ENCODE measurements around the gene DMD. TPM values are rescaled to one million over a fixed set of nuclear protein-coding genes. Genes with fewer than 3 reads are reported as not detected.

Gene DMD
- total RNA-seq, 2 donors from 2014 or later, result 19.6 to 24.9 TPM

- H3K4me3 ChIP-seq (ENCODE audit: low read length), result no peak overlapping the region
- H3K9me3 Mint-ChIP-seq, result peaks cover 39% of the 10 kb centered on the region
- H3K9me3 ChIP-seq (ENCODE audit: control insufficient read depth, low read length), result peaks cover 9% of the 10 kb centered on the region
- H3K4me1 Mint-ChIP-seq, result peaks cover 14% of the 10 kb centered on the region
- WGBS, 2 experiments (ENCODE audit: insufficient coverage in 1 of 2, insufficient read length in 1 of 2), result 86 to 100% methylated on average over 1 to 3 of the region's 4 CpGs
- H3K27ac Mint-ChIP-seq, result no peak overlapping the region
- no peak overlapping the region for H3K27ac ChIP-seq (ENCODE audit: low read depth, low read length)
- H3K27me3 Mint-ChIP-seq (ENCODE audit: insufficient read depth), result no peaks in the 10 kb centered on the region
- no peaks in the 10 kb centered on the region for H3K27me3 ChIP-seq (ENCODE audit: control insufficient read depth, insufficient read depth, low read length, poor library complexity, severe bottlenecking)
- DNase-seq, result no peak
- H3K9ac ChIP-seq (ENCODE audit: extremely low read depth, low read length, poor library complexity, severe bottlenecking), result no peak overlapping the region
- no peak for TF ChIP-seq CTCF (conservative IDR thresholded peaks at IDR 0.05)
- H3K4me3 Mint-ChIP-seq, result no peak overlapping the region
- peaks cover 25% of the 10 kb centered on the region for H3K36me3 Mint-ChIP-seq (ENCODE audit: low read depth)
- H3K4me1 ChIP-seq (ENCODE audit: control insufficient read depth, insufficient read depth, low read length), result no peaks in the 10 kb centered on the region
- H3K36me3 ChIP-seq (ENCODE audit: control insufficient read depth, insufficient read depth, low read length), result peaks cover 27% of the 10 kb centered on the region
These were observed 2029.9 kb downstream of the DMD start for GRCh38 chrX:31181377-31182000.

- H3K36me3 Mint-ChIP-seq (ENCODE audit: low read depth), result peaks cover 23% of the 10 kb centered on the region
- no peaks in the 10 kb centered on the region for H3K27me3 ChIP-seq (ENCODE audit: control insufficient read depth, insufficient read depth, low read length, poor library complexity, severe bottlenecking)
- no peak overlapping the region for H3K27ac Mint-ChIP-seq
- H3K27me3 Mint-ChIP-seq (ENCODE audit: insufficient read depth), result no peaks in the 10 kb centered on the region
- no peak overlapping the region for H3K4me3 ChIP-seq (ENCODE audit: low read length)
- H3K36me3 ChIP-seq (ENCODE audit: control insufficient read depth, insufficient read depth, low read length), result peaks cover 27% of the 10 kb centered on the region
- no peaks in the 10 kb centered on the region for H3K4me1 ChIP-seq (ENCODE audit: control insufficient read depth, insufficient read depth, low read length)
- TF ChIP-seq CTCF (conservative IDR thresholded peaks at IDR 0.05), result no peak
- DNase-seq, result no peak
- 97 to 100% methylated on average over 2 to 3 of the region's 4 CpGs for WGBS, 2 experiments (ENCODE audit: insufficient coverage in 1 of 2, insufficient read length in 1 of 2)
- peaks cover 14% of the 10 kb centered on the region for H3K4me1 Mint-ChIP-seq
- H3K9me3 Mint-ChIP-seq, result peaks cover 29% of the 10 kb centered on the region
- H3K27ac ChIP-seq (ENCODE audit: low read depth, low read length), result no peak overlapping the region
- H3K4me3 Mint-ChIP-seq, result no peak overlapping the region
- H3K9ac ChIP-seq (ENCODE audit: extremely low read depth, low read length, poor library complexity, severe bottlenecking), result no peak overlapping the region
- peaks cover 9% of the 10 kb centered on the region for H3K9me3 ChIP-seq (ENCODE audit: control insufficient read depth, low read length)
These were observed 2032.1 kb downstream of the DMD start for GRCh38 chrX:31179203-31179602.

- H3K36me3 Mint-ChIP-seq (ENCODE audit: low read depth), result peaks cover 23% of the 10 kb centered on the region
- Histone ChIP-seq H3K27me3 (ENCODE audit: control insufficient read depth, insufficient read depth, low read length, poor library complexity, severe bottlenecking) (no peaks in the 10 kb centered on the region), H3K27ac (ENCODE audit: low read depth, low read length) (no peak overlapping the region), H3K4me3 (ENCODE audit: low read length) (no peak overlapping the region), H3K9ac (ENCODE audit: extremely low read depth, low read length, poor library complexity, severe bottlenecking) (no peak overlapping the region), H3K4me1 (ENCODE audit: control insufficient read depth, insufficient read depth, low read length) (no peaks in the 10 kb centered on the region), H3K9me3 (ENCODE audit: control insufficient read depth, low read length) (peaks cover 9% of the 10 kb centered on the region), H3K36me3 (ENCODE audit: control insufficient read depth, insufficient read depth, low read length) (peaks cover 27% of the 10 kb centered on the region)
- H3K9me3 Mint-ChIP-seq, result peaks cover 30% of the 10 kb centered on the region
- H3K27ac Mint-ChIP-seq, result no peak overlapping the region
- no peak for DNase-seq
- H3K27me3 Mint-ChIP-seq (ENCODE audit: insufficient read depth), result no peaks in the 10 kb centered on the region
- TF ChIP-seq CTCF (conservative IDR thresholded peaks at IDR 0.05), result no peak
- peaks cover 14% of the 10 kb centered on the region for H3K4me1 Mint-ChIP-seq
- 100% methylated on average over 1 of the region's 2 CpGs for WGBS, 2 experiments (ENCODE audit: insufficient coverage in 1 of 2, insufficient read length in 1 of 2)
- H3K4me3 Mint-ChIP-seq, result no peak overlapping the region
These were observed 2032.6 kb downstream of the DMD start for GRCh38 chrX:31178769-31179125.
